Loucy (cell line): ENCODE measurements around the gene DGCR2.

Experiments used
- H2AFZ ChIP-seq: fragments of 200-600 bp; sonication (generic); 2 replicates; pipeline ENCODE4 v1.6.0; 2016; ENCODE audit warnings: antibody characterized with exemption, mild to moderate bottlenecking, low read length, moderate library complexity
- H3F3A ChIP-seq: fragments of 200-600 bp; 2 replicates; pipeline ENCODE4 v1.6.0; 2016; ENCODE audit warnings: antibody characterized with exemption, low read depth, mild to moderate bottlenecking
- H3K27me3 ChIP-seq: fragments of 200-600 bp; sonication (generic); 2 replicates; pipeline ENCODE4 v1.6.1; 2014; ENCODE audit warnings: low read length, mild to moderate bottlenecking; ENCODE audit not compliant: insufficient read depth, poor library complexity, severe bottlenecking
- H3K36me3 ChIP-seq: fragments of 200-600 bp; sonication (generic); 2 replicates; pipeline ENCODE4 v1.6.1; 2016; ENCODE audit warnings: low read length; ENCODE audit not compliant: insufficient read depth
- H3K4me1 ChIP-seq: fragments of 200-600 bp; sonication (generic); 2 replicates; pipeline ENCODE4 v1.5.1; 2014; ENCODE audit warnings: low read length, mild to moderate bottlenecking; ENCODE audit not compliant: insufficient read depth, poor library complexity, severe bottlenecking
- H3K4me2 ChIP-seq: fragments of 200-600 bp; sonication (generic); 2 replicates; pipeline ENCODE4 v1.6.0; 2014; ENCODE audit warnings: antibody characterized with exemption, low read length, low read depth, mild to moderate bottlenecking; ENCODE audit not compliant: poor library complexity, severe bottlenecking
- H3K4me3 ChIP-seq: fragments of 200-600 bp; sonication (generic); 2 replicates; pipeline ENCODE4 v1.5.1; 2014; ENCODE audit warnings: low read length, mild to moderate bottlenecking, mixed read lengths; ENCODE audit not compliant: poor library complexity, severe bottlenecking
- H3K79me2 ChIP-seq: fragments of 200-600 bp; sonication (generic); 2 replicates; pipeline ENCODE4 v1.6.1; 2014; ENCODE audit warnings: low read length; ENCODE audit not compliant: insufficient read depth
- H3K9ac ChIP-seq: fragments of 200-600 bp; sonication (generic); 2 replicates; pipeline ENCODE4 v1.6.0; 2014; ENCODE audit warnings: mild to moderate bottlenecking, low read depth, low read length, moderate library complexity; ENCODE audit not compliant: poor library complexity, severe bottlenecking
- H3K9me2 ChIP-seq: fragments of 200-600 bp; sonication (generic); replicated peaks from 2 replicates; pipeline ENCODE4 v1.6.1; 2016; ENCODE audit warnings: low read depth, low read length, mixed read lengths
- H3K9me3 ChIP-seq: fragments of 200-600 bp; sonication (generic); 2 replicates; pipeline ENCODE4 v1.6.1; 2014; ENCODE audit warnings: mild to moderate bottlenecking, antibody characterized with exemption, low read length, low read depth; ENCODE audit not compliant: insufficient read depth
- H4K20me1 ChIP-seq: fragments of 200-600 bp; sonication (generic); 2 replicates; pipeline ENCODE4 v1.6.0; 2014; ENCODE audit warnings: antibody characterized with exemption, low read length, mild to moderate bottlenecking; ENCODE audit not compliant: insufficient read depth, poor library complexity, severe bottlenecking
- EZH2phosphoT487 ChIP-seq: fragments of 200-600 bp; IDR thresholded peaks from 2 replicates; pipeline ENCODE4 v1.6.1; 2018; ENCODE audit warnings: antibody characterized with exemption, mild to moderate bottlenecking, moderate library complexity, borderline replicate concordance
- TF ChIP-seq, protein P1 (sequence below): fragments of 200-600 bp; sonication (generic); conservative IDR thresholded peaks from 2 replicates; pipeline ENCODE4 v1.5.1; 2014; ENCODE audit warnings: mild to moderate bottlenecking, antibody characterized with exemption, low read length

The DGCR2 gene

DNA sequence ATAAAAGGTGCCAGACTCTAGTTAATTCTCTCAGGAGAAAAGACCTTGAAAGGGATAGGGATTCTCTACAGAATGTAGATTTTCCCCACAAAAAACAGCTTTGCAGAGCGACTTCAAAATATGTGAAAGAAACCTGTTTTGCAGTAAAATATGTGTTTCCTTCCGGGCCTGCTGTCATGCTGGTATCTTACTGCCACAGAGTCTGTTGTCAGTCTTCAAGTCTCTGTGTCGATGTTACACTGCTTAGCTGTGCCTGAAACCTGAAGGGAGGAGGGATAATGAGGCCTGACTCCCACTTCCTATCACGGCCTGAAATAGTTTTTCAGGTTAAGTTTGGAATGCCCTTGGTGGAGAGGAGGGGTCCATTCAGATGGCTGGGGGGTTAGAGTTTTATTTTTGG, 1.7 kb upstream of the DGCR2 start:
- Histone ChIP-seq H3K79me2 (peaks cover 32% of the 10 kb centered on the region), H3F3A (no peaks in the 10 kb centered on the region), H4K20me1 (peaks cover 30% of the 10 kb centered on the region), H3K4me1 (peaks cover 28% of the 10 kb centered on the region), H3K9me2 (no peaks in the 10 kb centered on the region), H3K27me3 (no peaks in the 10 kb centered on the region), H2AFZ (no peak overlapping the region), H3K4me2 (no peak overlapping the region), H3K4me3 (no peak overlapping the region), H3K9me3 (no peaks in the 10 kb centered on the region), H3K9ac (no peak overlapping the region), H3K36me3 (no peaks in the 10 kb centered on the region)
- no peak for TF ChIP-seq EZH2phosphoT487
- TF ChIP-seq, protein P1, sequence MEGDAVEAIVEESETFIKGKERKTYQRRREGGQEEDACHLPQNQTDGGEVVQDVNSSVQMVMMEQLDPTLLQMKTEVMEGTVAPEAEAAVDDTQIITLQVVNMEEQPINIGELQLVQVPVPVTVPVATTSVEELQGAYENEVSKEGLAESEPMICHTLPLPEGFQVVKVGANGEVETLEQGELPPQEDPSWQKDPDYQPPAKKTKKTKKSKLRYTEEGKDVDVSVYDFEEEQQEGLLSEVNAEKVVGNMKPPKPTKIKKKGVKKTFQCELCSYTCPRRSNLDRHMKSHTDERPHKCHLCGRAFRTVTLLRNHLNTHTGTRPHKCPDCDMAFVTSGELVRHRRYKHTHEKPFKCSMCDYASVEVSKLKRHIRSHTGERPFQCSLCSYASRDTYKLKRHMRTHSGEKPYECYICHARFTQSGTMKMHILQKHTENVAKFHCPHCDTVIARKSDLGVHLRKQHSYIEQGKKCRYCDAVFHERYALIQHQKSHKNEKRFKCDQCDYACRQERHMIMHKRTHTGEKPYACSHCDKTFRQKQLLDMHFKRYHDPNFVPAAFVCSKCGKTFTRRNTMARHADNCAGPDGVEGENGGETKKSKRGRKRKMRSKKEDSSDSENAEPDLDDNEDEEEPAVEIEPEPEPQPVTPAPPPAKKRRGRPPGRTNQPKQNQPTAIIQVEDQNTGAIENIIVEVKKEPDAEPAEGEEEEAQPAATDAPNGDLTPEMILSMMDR, result no peak

DNA sequence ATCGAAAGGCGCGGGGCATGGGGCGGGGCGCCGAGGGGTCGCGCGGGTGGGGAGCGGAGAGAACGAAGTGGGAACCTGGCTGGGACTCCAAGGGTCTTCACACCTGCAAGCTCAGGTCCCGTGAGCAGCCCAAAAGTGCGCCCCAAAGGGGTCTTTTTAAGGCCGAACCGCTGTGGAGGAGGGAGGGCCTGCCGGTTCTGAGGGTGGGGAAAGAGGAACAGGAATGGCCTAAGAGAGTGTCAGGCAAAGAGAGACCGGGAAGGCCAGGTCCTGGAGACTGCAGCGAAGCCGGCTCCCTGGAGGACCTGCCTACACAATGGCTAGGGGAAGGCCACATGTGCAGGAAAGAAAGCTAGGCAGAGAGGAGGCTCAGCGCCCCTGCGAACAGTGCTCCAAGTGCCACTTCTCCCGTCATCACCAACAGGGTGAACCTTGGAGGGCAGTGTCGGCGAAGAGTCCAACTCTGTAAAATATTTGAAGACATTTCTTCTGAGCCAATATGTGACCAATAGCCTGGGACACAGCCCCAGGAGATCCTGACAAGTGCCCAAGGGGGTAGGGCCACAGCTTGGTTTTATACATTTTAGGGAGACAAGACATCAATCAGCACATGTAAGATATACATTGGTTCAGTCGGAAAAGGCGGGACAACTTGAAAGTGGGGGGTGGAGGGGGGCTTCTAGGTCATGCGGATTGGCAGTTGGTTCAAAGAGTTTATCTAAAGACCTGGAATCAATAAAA, 710 bp upstream of the DGCR2 start:
- Histone ChIP-seq H3K9me3 (no peaks in the 10 kb centered on the region), H3K9me2 (no peaks in the 10 kb centered on the region), H4K20me1 (peaks cover 39% of the 10 kb centered on the region), H3K9ac (peak overlapping the region; percentile 70), H3K4me3 (peak overlapping the region; percentile 96), H2AFZ (peak overlapping the region; percentile 99), H3F3A (no peaks in the 10 kb centered on the region), H3K4me1 (peaks cover 37% of the 10 kb centered on the region), H3K79me2 (peaks cover 42% of the 10 kb centered on the region), H3K36me3 (no peaks in the 10 kb centered on the region), H3K27me3 (no peaks in the 10 kb centered on the region), H3K4me2 (peak overlapping the region; percentile 94)
- TF ChIP-seq EZH2phosphoT487, result no peak
- TF ChIP-seq, protein P1, result no peak

DNA sequence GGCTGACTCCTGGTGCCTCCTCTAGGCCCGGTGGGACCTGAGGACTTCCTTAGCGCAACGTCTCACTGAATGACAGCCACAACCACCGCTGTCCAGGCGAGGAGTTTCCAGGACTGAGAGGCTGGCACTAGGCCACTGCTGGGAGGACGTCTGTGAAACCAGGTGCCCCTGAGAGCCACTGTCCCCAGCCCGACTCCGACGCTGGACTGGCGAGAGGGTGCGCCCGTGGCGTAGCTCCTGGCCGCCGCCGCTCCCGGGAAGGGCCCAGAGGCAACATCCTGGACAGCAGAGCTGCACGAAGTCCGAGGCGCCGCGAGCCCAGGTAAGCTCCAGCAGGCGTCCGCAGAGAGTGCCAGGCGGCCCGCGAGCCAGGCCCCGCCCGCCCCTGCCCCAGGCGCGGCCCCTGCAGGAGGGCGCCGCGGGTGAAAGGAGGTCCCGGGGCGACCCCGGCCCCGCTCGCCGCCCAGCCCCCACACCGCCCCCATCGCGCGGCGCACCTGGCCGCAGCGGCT, 525 bp downstream of the DGCR2 start:
- H3K9ac ChIP-seq, result peak overlapping the region; percentile 79
- TF ChIP-seq, protein P1, result no peak
- TF ChIP-seq EZH2phosphoT487, result no peak
- H3K36me3 ChIP-seq, result no peaks in the 10 kb centered on the region
- H3K4me3 ChIP-seq, result peak overlapping the region; percentile 96
- H3K9me3 ChIP-seq, result no peaks in the 10 kb centered on the region
- peak overlapping the region; percentile 94 for H2AFZ ChIP-seq
- peak overlapping the region; percentile 94 for H3K4me2 ChIP-seq
- no peaks in the 10 kb centered on the region for H3K27me3 ChIP-seq
- peaks cover 50% of the 10 kb centered on the region for H4K20me1 ChIP-seq
- no peaks in the 10 kb centered on the region for H3F3A ChIP-seq
- H3K9me2 ChIP-seq, result no peaks in the 10 kb centered on the region
- H3K79me2 ChIP-seq, result peaks cover 55% of the 10 kb centered on the region
- H3K4me1 ChIP-seq, result peaks cover 50% of the 10 kb centered on the region
